ENCODE measurements around the gene GNA14. TPM values are rescaled to one million over a fixed set of nuclear protein-coding genes. Genes with fewer than 3 reads are reported as not detected.

Gene GNA14
- polyA plus RNA-seq, 3 donors = 0.04 TPM; not detected in 2

GRCh38 chr9:77595426-77596095 is 52.6 kb downstream of the GNA14 start:
- H3K27ac ChIP-seq (ENCODE audit: low read depth in 1 of 2, low read length in 2 of 2) = no peak overlapping the region
- H2AFZ ChIP-seq (ENCODE audit: insufficient read depth, low read depth, low read length, poor library complexity, severe bottlenecking) = no peak overlapping the region
- H3K79me2 ChIP-seq (ENCODE audit: insufficient read depth, low read length) = no peaks in the 10 kb centered on the region
- H3K4me3 ChIP-seq (replicated peaks in 1 of 3; ENCODE audit: low read depth in 2 of 3, low read length in 3 of 3) = no peak overlapping the region
- Mint-ChIP-seq H3K4me1 (no peaks in the 10 kb centered on the region), H3K36me3 (no peaks in the 10 kb centered on the region), H3K27me3 (ENCODE audit: low read depth in 3 of 3) (peaks cover 0 to 11% (median 3%) of the 10 kb centered on the region in 3 donors), H3K9me3 (peaks cover 0 to 2% (median 0%) of the 10 kb centered on the region in 7 donors), H3K27ac (peak overlapping the region in 1 of 7 donors; percentile 21), H3K4me3 (no peak overlapping the region)
- 0% methylated on average over 1 of the region's 8 CpGs for WGBS (ENCODE audit: insufficient coverage)
- H3K9me3 ChIP-seq (replicated peaks in 1 of 2; ENCODE audit: control insufficient read depth in 1 of 2, insufficient read depth in 1 of 2, low read length in 2 of 2) = no peaks in the 10 kb centered on the region
- no peaks in the 10 kb centered on the region for H3K36me3 ChIP-seq (replicated peaks in 1 of 2; ENCODE audit: control insufficient read depth in 1 of 2, insufficient read depth in 2 of 2, low read length in 2 of 2)
- peaks cover 4% of the 10 kb centered on the region in 2 donors for H3K27me3 ChIP-seq (ENCODE audit: control insufficient read depth in 2 of 2, insufficient read depth in 2 of 2, low read length in 2 of 2)
- no peak overlapping the region for H3K4me2 ChIP-seq (replicated peaks; ENCODE audit: extremely low read depth, low read length, poor library complexity, severe bottlenecking)
- DNase-seq = no peak
- H4K20me1 ChIP-seq (ENCODE audit: insufficient read depth, low read length) = no peaks in the 10 kb centered on the region
- no peaks in the 10 kb centered on the region for H3K4me1 ChIP-seq (ENCODE audit: control insufficient read depth in 1 of 2, insufficient read depth in 2 of 2, low read length in 2 of 2)
- no peak overlapping the region for H3K9ac ChIP-seq (ENCODE audit: insufficient read depth, low read length, poor library complexity, severe bottlenecking)
- TF ChIP-seq CTCF (IDR thresholded peaks at IDR 0.05) = no peak
- intact Hi-C loops (cut with micrococcal nuclease) = no loop called here

GRCh38 chr9:77594963-77595362 is 53.2 kb downstream of the GNA14 start:
- no peak overlapping the region for H2AFZ ChIP-seq (ENCODE audit: insufficient read depth, low read depth, low read length, poor library complexity, severe bottlenecking)
- no peak overlapping the region for H3K27ac ChIP-seq (ENCODE audit: low read depth in 1 of 2, low read length in 2 of 2)
- WGBS (ENCODE audit: insufficient coverage) = no CpG with 5 or more reads among the region's 3 CpGs
- no peaks in the 10 kb centered on the region for H3K79me2 ChIP-seq (ENCODE audit: insufficient read depth, low read length)
- no peak overlapping the region for H3K4me2 ChIP-seq (replicated peaks; ENCODE audit: extremely low read depth, low read length, poor library complexity, severe bottlenecking)
- Mint-ChIP-seq H3K27me3 (ENCODE audit: low read depth in 3 of 3) (peaks cover 2 to 11% (median 2%) of the 10 kb centered on the region in 3 donors), H3K36me3 (no peaks in the 10 kb centered on the region), H3K27ac (no peak overlapping the region), H3K4me1 (no peaks in the 10 kb centered on the region), H3K9me3 (no peaks in the 10 kb centered on the region), H3K4me3 (no peak overlapping the region)
- TF ChIP-seq CTCF (IDR thresholded peaks at IDR 0.05) = no peak
- H3K9ac ChIP-seq (ENCODE audit: insufficient read depth, low read length, poor library complexity, severe bottlenecking) = no peak overlapping the region
- DNase-seq = no peak
- no peaks in the 10 kb centered on the region for H4K20me1 ChIP-seq (ENCODE audit: insufficient read depth, low read length)
- H3K4me1 ChIP-seq (ENCODE audit: control insufficient read depth in 1 of 2, insufficient read depth in 2 of 2, low read length in 2 of 2) = no peaks in the 10 kb centered on the region
- H3K36me3 ChIP-seq (replicated peaks in 1 of 2; ENCODE audit: control insufficient read depth in 1 of 2, insufficient read depth in 2 of 2, low read length in 2 of 2) = no peaks in the 10 kb centered on the region
- no peak overlapping the region for H3K4me3 ChIP-seq (replicated peaks in 1 of 3; ENCODE audit: low read depth in 2 of 3, low read length in 3 of 3)
- intact Hi-C loops (cut with micrococcal nuclease) = no loop called here
- peaks cover 4% of the 10 kb centered on the region in 2 donors for H3K27me3 ChIP-seq (ENCODE audit: control insufficient read depth in 2 of 2, insufficient read depth in 2 of 2, low read length in 2 of 2)
- no peaks in the 10 kb centered on the region for H3K9me3 ChIP-seq (replicated peaks in 1 of 2; ENCODE audit: control insufficient read depth in 1 of 2, insufficient read depth in 1 of 2, low read length in 2 of 2)
